GM23338 (cell line): ENCODE results near the gene FOXF1. TPM values are rescaled to one million over a fixed set of nuclear protein-coding genes. Genes with fewer than 3 reads are reported as not detected.

Source experiments
- ATAC-seq: fragments of 200-7000 bp; cut with Tn5 transposase; 3 replicates; pipeline ENCODE4 v1.9.1; 2020
- DNase-seq: peaks from one replicate; pipeline ENCODE4 v3.0.0-alpha.2; 2015; ENCODE audit warnings: low spot score
- H2AFZ ChIP-seq: fragments of 200-600 bp; sonication (generic); 2 replicates; pipeline ENCODE4 v1.8.0; 2016; ENCODE audit warnings: antibody characterized with exemption, mild to moderate bottlenecking, moderate library complexity
- H3F3A ChIP-seq: fragments of 200-600 bp; sonication (generic); replicated peaks from 2 replicates; pipeline ENCODE4 v1.8.0; 2017; ENCODE audit warnings: antibody characterized with exemption, mixed run types, low read depth
- H3K27ac ChIP-seq: fragments of 200-600 bp; sonication (generic); 2 replicates; pipeline ENCODE4 v1.6.1; 2016; ENCODE audit warnings: low read depth
- H3K27me3 ChIP-seq: fragments of 200-600 bp; sonication (generic); 2 replicates; pipeline ENCODE4 v1.8.0; 2016; ENCODE audit warnings: mild to moderate bottlenecking, mixed run types, moderate library complexity; ENCODE audit not compliant: insufficient read depth
- H3K36me3 ChIP-seq: fragments of 200-600 bp; sonication (generic); 2 replicates; pipeline ENCODE4 v1.8.0; 2016; ENCODE audit warnings: mild to moderate bottlenecking; ENCODE audit not compliant: insufficient read depth
- H3K4me1 ChIP-seq: fragments of 200-600 bp; sonication (generic); 2 replicates; pipeline ENCODE4 v1.8.0; 2016; ENCODE audit warnings: mild to moderate bottlenecking, moderate library complexity; ENCODE audit not compliant: insufficient read depth
- H3K4me2 ChIP-seq: fragments of 200-600 bp; sonication (generic); 2 replicates; pipeline ENCODE4 v1.7.1; 2017; ENCODE audit warnings: mixed run types
- H3K4me3 ChIP-seq: fragments of 200-600 bp; sonication (generic); 2 replicates; pipeline ENCODE4 v1.6.1; 2016; ENCODE audit warnings: mixed run types
- H3K79me2 ChIP-seq: fragments of 200-600 bp; sonication (generic); replicated peaks from 2 replicates; pipeline ENCODE4 v1.8.0; 2017; ENCODE audit warnings: mild to moderate bottlenecking; ENCODE audit not compliant: insufficient read depth
- H3K9me2 ChIP-seq: fragments of 200-600 bp; sonication (generic); 2 replicates; pipeline ENCODE4 v1.8.0; 2017; ENCODE audit not compliant: insufficient read depth
- H4K20me1 ChIP-seq: fragments of 200-600 bp; sonication (generic); replicated peaks from 2 replicates; pipeline ENCODE4 v1.8.0; 2017; ENCODE audit warnings: mild to moderate bottlenecking; ENCODE audit not compliant: insufficient read depth
- H3K27ac Mint-ChIP-seq: 2 replicates; pipeline ENCODE4 v1.8.0; 2020; ENCODE audit warnings: inconsistent platforms, mild to moderate bottlenecking, moderate library complexity, mixed read lengths
- H3K27me3 Mint-ChIP-seq: 3 replicates; pipeline ENCODE4 v1.8.0; 2022; ENCODE audit warnings: low read depth, mild to moderate bottlenecking, moderate library complexity, mixed read lengths, inconsistent platforms; ENCODE audit not compliant: insufficient read depth, poor library complexity
- H3K36me3 Mint-ChIP-seq: 3 replicates; pipeline ENCODE4 v1.8.0; 2021; ENCODE audit warnings: low read depth, mild to moderate bottlenecking, inconsistent platforms, moderate library complexity, mixed read lengths
- H3K4me1 Mint-ChIP-seq: 3 replicates; pipeline ENCODE4 v1.8.0; 2020; ENCODE audit warnings: mild to moderate bottlenecking, inconsistent platforms, mixed read lengths
- H3K4me3 Mint-ChIP-seq: 3 replicates; pipeline ENCODE4 v1.8.0; 2021; ENCODE audit warnings: moderate library complexity, mild to moderate bottlenecking, inconsistent platforms, mixed read lengths
- H3K9me3 Mint-ChIP-seq: 3 replicates; pipeline ENCODE4 v1.8.0; 2020; ENCODE audit warnings: moderate library complexity, mild to moderate bottlenecking, inconsistent platforms, mixed read lengths
- EZH2 ChIP-seq: fragments of 200-600 bp; sonication (generic); IDR thresholded peaks from one replicate; pipeline ENCODE4 v1.8.0; 2017; ENCODE audit warnings: antibody characterized with exemption, mild to moderate bottlenecking, low read depth; ENCODE audit not compliant: unreplicated experiment
- EZH2phosphoT487 ChIP-seq: fragments of 200-600 bp; sonication (generic); IDR thresholded peaks from one replicate; pipeline ENCODE4 v1.8.1; 2018; ENCODE audit warnings: antibody characterized with exemption; ENCODE audit not compliant: unreplicated experiment
- NANOG ChIP-seq: IDR thresholded peaks from 2 replicates; pipeline ENCODE4 v1.6.1; 2016; ENCODE audit warnings: antibody characterized with exemption, borderline replicate concordance
- ZNF331 ChIP-seq: fragments of 250-450 bp; sonication (Bioruptor Pico); IDR thresholded peaks from 2 replicates; pipeline ENCODE4 v1.5.0; 2020; ENCODE audit warnings: low read depth, mild to moderate bottlenecking, moderate library complexity
- polyA plus RNA-seq: library from polyadenylated mRNA; unstranded; fragments of >200 nt; fragmentation: Nextera tagmentation; extraction: Ambion mirVana; gene quantifications from 2 replicates; pipeline ENCODE4 v1.2.1, GENCODE V29; 2016
- total RNA-seq: library from RNA; depleted of rRNA; stranded (reverse); fragments of >200 nt; shearing (Covaris generic); gene quantifications from 2 replicates; pipeline ENCODE4 v1.2.3, GENCODE V29; 2014
- TF ChIP-seq, protein P1 (sequence below): IDR thresholded peaks from 2 replicates; pipeline ENCODE4 v1.6.1; 2016; ENCODE audit warnings: antibody characterized with exemption

Gene FOXF1
- total and polyA plus RNA-seq, 2 experiments from 2014 or later: 0.10 to 0.15 TPM

DNA sequence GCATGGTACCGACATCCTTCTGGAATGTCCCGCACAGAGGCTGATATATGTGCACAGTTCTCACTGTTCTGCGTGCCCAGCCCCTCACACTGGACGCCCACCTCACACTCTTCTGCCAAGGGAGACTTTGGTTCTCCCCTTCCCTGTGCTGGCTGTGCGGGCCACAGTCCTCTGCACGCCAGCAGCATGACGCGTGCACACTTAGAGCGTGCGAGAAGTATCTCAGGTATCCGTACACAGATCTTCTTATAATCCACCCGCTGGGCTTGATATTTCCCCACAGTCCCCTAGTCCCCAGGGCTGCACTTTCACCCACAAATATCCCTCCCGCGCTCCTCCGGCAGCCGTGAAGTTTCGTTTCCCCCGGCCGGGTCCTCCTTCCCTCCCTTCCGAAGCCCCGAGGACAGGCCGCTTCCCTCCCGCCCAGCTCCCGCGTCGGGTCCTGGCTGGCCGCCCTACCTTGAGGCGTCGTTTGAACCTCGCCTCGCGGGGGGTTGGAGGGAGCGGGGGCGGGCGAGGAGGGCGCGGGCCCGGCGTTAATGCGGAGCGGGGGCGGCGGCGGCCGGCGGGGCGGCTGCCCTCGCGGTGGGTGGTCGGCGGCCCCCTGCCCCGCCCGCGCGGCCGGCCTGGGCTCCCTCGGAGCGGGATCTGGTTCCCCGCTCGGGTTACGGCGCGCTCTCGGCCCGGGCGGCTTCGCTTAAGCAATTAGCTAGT is 5.0 kb upstream of the FOXF1 start:
- peaks cover 43% of the 10 kb centered on the region for H3K4me1 Mint-ChIP-seq
- Histone ChIP-seq H3K4me1 (peaks cover 38% of the 10 kb centered on the region), H4K20me1 (peaks cover 39% of the 10 kb centered on the region), H3K36me3 (no peaks in the 10 kb centered on the region), H3K27me3 (peaks cover 100% of the 10 kb centered on the region), H3K27ac (no peak overlapping the region), H3K9me2 (no peaks in the 10 kb centered on the region), H3K4me3 (peak overlapping the region; percentile 41; the same call in 1 of the 2 replicates), H2AFZ (no peak overlapping the region), H3F3A (peaks cover 27% of the 10 kb centered on the region; the same call in 1 of the 2 replicates), H3K79me2 (no peaks in the 10 kb centered on the region), H3K4me2 (peak overlapping the region; percentile 67)
- TF ChIP-seq EZH2 (peak; percentile 85), NANOG (no peak), EZH2phosphoT487 (peak; percentile 90)
- TF ChIP-seq, protein P1, sequence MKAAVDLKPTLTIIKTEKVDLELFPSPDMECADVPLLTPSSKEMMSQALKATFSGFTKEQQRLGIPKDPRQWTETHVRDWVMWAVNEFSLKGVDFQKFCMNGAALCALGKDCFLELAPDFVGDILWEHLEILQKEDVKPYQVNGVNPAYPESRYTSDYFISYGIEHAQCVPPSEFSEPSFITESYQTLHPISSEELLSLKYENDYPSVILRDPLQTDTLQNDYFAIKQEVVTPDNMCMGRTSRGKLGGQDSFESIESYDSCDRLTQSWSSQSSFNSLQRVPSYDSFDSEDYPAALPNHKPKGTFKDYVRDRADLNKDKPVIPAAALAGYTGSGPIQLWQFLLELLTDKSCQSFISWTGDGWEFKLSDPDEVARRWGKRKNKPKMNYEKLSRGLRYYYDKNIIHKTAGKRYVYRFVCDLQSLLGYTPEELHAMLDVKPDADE: no peak
- DNase-seq (peak; percentile 67), ATAC-seq (no peak; the same call in 2 of the 3 replicates)
- peak overlapping the region; percentile 51 for H3K4me3 Mint-ChIP-seq
- peaks cover 97% of the 10 kb centered on the region for H3K27me3 Mint-ChIP-seq
- peaks cover 11% of the 10 kb centered on the region; the same call in 2 of the 3 replicates for H3K9me3 Mint-ChIP-seq
- H3K36me3 Mint-ChIP-seq: no peaks in the 10 kb centered on the region; the same call in 2 of the 3 replicates
- no peak overlapping the region for H3K27ac Mint-ChIP-seq

- no peak overlapping the region for H2AFZ ChIP-seq
- Mint-ChIP-seq H3K27me3 (peaks cover 94% of the 10 kb centered on the region), H3K27ac (no peak overlapping the region), H3K36me3 (no peaks in the 10 kb centered on the region; the same call in 2 of the 3 replicates), H3K4me1 (peaks cover 40% of the 10 kb centered on the region), H3K9me3 (peaks cover 11% of the 10 kb centered on the region; the same call in 2 of the 3 replicates), H3K4me3 (peak overlapping the region; percentile 55)
- H3K79me2 ChIP-seq: no peaks in the 10 kb centered on the region
- ATAC-seq: no peak
- peaks cover 39% of the 10 kb centered on the region for H4K20me1 ChIP-seq
- peaks cover 30% of the 10 kb centered on the region for H3K4me1 ChIP-seq
- peak overlapping the region; percentile 67 for H3K4me2 ChIP-seq
- 0 out of 2 replicates have a peak, but pooled peaks cover 19% of the 10 kb centered on the region for H3F3A ChIP-seq
- H3K27me3 ChIP-seq: peaks cover 100% of the 10 kb centered on the region
- no peaks in the 10 kb centered on the region for H3K36me3 ChIP-seq
- no peaks in the 10 kb centered on the region for H3K9me2 ChIP-seq
- no peak overlapping the region for H3K27ac ChIP-seq
- DNase-seq: no peak
- peak overlapping the region; percentile 41; the same call in 1 of the 2 replicates for H3K4me3 ChIP-seq
- TF ChIP-seq EZH2phosphoT487: peak; percentile 91
- peak; percentile 99 for TF ChIP-seq EZH2
- no peak for TF ChIP-seq ZNF331 (CRISPR knock-in tag)
Observed at GRCh38 chr16:86505899-86506864, 4.1 kb upstream of the FOXF1 start.
